DMS 273 treated with DMSO at 0.1 percent for 48 hours (cell line): ENCODE measurements around the gene ERC2.

ENCODE experiments used
- DNase-seq: peaks from one replicate; lab custom pipeline; 2025; lab: John Stamatoyannopoulos, UW

The ERC2 gene

GRCh38 chr3:56189536-56189935 lies 278.7 kb downstream of the ERC2 start:
- DNase-seq, result peak; percentile 7

- no peak for DNase-seq
These were observed 280.1 kb downstream of the ERC2 start for GRCh38 chr3:56188201-56188600.

DNA sequence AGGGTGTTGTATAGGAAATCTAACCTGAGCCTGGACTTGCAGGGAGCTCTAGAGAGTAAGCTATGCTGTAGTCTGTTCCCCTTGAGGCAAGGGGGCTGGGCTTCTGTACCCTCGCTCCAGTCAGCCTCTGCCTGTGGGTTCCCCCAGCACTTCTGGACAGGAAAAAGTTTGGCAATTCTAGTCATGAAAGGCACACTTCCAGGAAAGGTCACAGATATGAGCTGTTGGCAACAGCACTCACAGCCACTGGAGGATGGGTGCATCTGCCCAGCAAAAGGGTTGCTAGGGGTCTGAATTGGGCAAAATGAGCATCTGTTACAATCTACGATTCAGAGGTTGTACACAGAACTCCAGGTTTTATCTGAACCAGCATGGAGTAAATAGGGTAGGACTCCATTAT lies 281.2 kb downstream of the ERC2 start:
- DNase-seq, result no peak

- DNase-seq, result no peak
These were observed 282.4 kb downstream of the ERC2 start for GRCh38 chr3:56185827-56186226.

DNA sequence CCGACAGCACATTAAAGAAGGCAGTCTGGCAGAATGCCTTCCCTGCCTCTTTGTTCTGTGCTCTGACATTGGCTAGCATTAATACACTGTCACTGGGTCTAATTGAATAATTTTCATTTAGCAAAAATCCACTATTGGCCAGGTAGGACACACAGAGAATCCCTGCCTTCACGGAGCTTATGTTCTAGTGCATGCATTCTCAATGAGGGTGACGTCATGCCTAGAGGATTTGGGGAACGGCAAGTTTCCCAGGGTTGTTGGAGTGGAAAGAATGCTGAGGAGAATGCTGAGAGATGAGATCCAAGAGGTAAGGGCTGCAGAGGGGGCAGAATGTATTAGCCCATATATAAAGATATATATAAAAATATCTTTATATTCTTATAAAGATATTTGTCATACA lies 284.7 kb downstream of the ERC2 start:
- no peak for DNase-seq

DNA sequence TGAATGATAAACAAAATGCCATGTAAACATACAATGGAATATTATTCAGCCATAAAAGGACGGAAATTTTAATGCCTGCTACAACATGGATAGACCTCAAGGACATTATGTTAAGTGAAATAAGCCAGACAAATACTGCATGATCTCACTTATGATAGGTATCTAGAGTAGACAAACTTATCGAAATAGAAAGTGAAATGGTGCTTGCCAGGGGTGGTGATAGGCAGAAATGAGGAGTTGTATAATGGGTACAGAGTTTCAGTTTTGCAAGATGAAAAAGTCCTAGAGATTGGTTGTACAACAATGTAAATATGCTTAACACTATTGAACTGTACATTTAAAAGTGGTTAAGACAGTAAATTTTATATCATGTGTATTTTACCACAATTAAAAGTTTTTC lies 287.8 kb downstream of the ERC2 start:
- no peak for DNase-seq

DNA sequence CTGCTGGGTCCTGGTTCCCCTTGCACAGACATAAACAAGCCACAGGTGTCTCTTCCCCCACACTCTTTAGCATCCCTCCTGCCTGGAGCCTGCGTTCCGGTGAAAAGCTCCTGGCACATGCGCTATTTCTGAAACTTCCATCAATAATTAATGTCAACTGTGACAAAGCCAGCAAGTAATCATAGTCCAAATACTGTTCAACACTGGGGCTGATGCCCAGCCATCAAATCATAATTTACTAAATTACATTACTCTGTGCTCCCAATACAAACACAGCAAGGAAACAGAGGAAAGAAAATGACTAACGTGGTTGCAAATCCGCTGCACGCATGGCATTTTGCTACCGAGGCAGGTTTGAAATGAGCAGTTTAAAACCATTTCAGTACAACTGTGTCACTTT lies 294.7 kb downstream of the ERC2 start:
- no peak for DNase-seq

GRCh38 chr3:56164436-56164835 lies 303.8 kb downstream of the ERC2 start:
- DNase-seq, result no peak

DNA sequence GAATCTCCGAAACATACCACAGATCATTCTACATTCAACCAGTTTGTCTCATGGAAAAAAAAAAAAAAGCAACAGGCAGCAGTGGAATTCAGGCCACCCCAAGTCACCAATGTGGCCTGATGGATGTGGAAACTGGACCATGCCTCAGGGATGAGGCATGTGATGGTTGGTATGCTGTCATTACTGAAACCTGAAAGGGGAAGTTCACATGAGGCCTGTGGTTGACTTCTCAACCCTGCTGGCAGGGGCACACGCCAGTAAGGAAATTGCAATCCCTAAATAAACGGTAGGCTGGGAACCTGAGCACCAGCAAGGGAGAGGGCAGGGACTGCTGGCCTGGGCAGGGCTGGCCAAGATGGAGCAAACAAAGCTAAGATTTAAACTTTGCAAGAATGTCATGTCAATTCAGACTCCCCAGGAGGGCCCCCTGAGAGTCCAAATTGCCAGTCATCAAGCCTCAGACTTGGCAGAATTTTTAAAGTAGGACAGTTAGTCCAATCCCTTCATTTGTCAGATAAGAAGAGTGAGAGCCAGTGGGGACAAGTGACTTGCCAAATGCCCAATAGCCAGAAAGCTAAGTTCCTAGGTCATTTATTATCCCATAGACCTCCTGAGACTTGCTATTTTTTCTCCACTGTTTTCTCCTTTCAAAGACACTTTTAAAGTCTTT lies 310.4 kb downstream of the ERC2 start:
- DNase-seq, result no peak

DNA sequence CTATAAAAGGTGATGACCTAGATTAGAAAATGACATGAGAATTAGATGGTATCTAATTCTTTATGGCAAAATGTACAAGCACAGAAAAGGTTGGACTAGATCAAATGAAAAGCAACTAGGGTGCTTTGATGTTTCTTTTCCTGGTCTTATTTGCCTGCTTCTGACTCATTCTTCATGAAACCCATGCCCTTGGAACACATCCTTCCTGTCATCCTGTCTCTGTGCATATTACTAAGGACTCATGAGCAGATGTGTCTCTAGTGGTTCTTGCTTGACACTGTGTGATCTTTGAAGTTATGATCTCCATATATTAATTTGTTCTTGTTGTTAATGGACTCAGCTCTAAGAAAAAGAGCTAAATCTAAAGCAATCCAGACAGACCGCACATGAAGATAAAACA lies 314.0 kb downstream of the ERC2 start:
- no peak for DNase-seq

DNA sequence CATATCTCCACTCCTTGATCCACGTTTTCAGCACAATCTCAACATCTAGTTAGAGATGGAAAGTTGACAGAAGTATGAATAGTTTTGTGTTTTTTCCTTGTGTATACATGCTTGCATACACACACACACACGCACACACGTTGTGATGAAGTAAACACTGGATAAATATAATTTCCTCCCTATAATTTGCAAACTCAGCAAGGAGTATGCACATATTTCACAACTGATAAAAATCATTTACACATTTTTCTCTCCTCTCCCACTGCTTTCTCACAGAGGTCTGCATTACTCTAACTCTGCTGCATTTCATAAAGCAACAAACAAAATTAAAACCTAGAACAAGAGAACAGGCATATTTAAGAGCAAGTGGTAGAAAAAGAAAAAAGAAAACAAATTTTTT lies 320.9 kb downstream of the ERC2 start:
- no peak for DNase-seq

DNA sequence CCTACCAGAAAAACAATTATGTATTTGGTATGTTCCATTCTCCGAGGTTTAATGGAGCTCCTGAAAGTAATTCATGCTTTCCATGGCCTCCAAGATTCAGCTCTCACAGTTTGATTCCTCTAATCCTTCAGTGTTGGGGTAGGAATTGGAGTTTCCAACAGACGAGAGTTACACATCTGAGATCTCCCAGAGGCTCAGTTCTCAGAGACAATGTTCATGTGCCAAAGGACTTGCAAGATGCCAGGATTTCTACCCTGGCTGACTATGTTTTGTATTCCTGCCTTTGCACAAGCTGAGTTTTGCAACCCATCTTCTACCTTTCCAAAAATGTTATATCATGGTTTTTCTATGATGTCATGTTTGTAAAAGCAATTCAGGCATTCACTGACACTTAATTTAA lies 322.9 kb downstream of the ERC2 start:
- DNase-seq, result no peak

DNA sequence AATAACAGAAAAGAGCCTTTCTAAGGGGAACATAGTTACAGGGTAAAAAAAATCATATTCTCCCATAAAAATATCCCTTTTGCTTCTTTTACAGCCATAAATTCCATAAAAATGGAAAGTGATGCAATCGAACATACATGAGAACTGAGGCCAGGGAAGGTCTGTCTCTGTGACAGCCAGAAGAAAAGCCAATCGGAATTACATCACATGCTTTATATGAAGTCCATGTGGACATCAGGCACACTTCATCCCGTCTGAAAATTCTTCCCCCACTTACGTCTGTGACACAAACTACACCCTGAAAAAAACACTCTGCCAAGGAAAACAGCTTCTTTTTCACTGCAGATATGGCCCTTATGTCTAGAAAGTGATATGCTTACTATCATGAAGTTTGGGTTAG lies 323.5 kb downstream of the ERC2 start:
- no peak for DNase-seq

DNA sequence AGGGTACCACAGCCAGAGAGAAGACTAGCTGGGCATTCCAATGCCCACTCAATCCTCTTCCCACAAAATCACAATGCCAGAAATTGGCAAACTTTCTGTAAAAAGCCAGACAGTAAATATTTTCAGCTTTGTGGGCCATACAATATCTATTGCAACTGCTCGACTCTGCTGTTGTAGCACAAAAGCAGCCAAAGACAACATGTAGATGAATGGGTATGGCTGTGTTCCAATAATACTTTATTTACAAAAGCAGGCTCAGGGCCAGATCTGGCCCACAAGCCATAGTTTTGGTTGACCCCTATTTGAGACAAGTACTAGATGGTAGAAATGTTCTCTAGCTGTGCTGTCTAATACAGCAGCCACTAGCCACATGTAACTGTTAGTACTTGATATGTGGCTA lies 330.9 kb downstream of the ERC2 start:
- DNase-seq, result no peak

DNA sequence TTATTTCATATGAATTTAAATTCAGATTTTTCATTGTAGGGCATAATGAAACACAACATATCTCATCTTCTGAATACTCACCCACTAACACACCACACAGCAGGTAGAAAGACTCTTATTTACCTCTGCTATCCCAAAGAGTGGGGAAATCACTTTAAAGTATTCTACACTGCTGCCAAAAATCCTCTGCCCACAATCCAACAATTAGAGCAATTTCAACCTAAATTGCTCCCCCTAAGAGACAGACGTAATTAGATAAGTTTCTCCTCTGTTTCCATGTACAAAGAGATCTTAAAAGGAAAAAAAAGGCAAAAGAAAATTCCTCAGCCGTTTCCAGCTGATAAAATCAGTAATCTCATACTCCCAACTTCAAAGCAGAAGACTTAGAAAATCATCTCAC lies 331.8 kb downstream of the ERC2 start:
- no peak for DNase-seq

DNA sequence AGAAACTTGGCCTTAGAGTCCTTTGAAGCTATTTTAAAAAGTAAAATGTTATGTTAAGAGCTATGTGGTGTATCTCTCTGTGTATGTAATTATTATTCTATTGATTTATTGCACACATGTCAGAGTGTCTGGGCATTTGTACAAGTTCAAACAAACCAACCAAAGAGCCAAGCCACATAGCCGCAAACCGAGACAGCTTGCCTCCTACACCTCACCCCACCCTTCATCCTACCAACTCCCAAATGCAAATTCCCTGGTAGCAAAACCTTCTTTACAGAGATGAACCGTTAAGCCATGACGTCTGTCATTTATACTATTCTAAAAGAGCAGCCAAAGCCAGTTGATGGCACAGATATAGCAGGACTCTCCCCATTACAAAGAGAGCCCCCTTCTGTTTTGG lies 332.3 kb downstream of the ERC2 start:
- DNase-seq, result no peak

- DNase-seq, result no peak
These were observed 334.8 kb downstream of the ERC2 start for GRCh38 chr3:56133423-56133822.

- DNase-seq, result no peak
These were observed 335.5 kb downstream of the ERC2 start for GRCh38 chr3:56132762-56133161.

GRCh38 chr3:56131974-56132590 lies 336.2 kb downstream of the ERC2 start:
- no peak for DNase-seq

GRCh38 chr3:56130036-56130435 lies 338.2 kb downstream of the ERC2 start:
- no peak for DNase-seq

- DNase-seq, result no peak
These were observed 341.6 kb downstream of the ERC2 start for GRCh38 chr3:56126632-56127031.

DNA sequence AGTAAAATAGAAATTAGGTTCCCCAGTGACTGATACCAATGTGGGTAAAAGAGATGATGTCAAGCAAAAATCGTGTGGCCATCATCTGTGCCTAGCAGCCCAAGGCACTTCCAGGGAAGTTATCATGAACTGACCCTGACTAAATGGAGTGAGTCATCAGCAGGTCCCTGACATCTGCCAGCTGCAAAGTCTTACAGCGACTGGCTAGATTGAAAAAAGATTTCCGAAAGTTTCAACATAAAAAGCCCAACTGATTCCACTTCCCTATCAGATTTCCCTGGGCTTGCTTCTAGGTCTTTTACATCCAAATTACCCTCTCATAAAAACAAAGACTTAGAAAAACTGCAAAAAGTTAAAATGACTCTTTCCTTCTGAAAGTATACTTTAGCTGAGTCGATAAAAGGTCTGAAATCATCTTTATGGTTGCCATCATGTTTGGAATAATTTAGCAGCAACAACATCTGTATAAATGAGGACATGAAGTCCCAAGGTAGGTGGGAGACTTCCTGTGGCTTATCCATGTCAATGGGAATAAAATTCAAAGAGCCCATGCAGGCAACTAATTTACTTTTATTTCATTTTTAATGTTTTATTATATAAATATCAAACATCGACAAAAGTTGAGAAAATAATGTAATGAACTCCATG lies 342.8 kb downstream of the ERC2 start:
- DNase-seq, result no peak

- DNase-seq, result no peak
These were observed 343.7 kb downstream of the ERC2 start for GRCh38 chr3:56124546-56124945.

DNA sequence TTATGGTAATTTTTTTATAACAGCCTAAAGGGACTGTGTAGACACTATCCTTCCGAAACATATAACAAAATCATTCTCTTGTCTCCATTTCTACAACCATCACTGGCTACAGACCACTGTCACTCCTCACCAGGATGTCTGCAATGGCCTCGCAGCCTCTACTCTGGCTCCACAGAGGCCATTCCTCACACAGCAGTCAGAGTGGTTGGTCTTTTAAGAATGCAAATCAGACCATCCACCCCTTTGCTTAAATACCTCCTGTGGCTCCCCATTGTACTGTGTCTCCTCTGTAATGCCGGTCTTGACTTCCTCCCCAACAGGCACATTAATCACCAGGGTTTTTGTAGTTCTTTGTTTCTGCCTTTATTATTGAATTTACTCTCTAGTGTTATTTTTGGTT lies 344.8 kb downstream of the ERC2 start:
- no peak for DNase-seq
